Muscle layer of duodenum (tissue), 2 donors: ENCODE measurements around the gene LSM3.

ENCODE experiments used
- H3K27ac ChIP-seq: one replicate; pipeline ENCODE4 v1.7.0; 2013; ENCODE audit warnings: mild to moderate bottlenecking, low read length
- H3K27me3 ChIP-seq: one replicate; pipeline ENCODE4 v1.7.0; 2013; ENCODE audit warnings: low read depth, mild to moderate bottlenecking, control low read depth, low read length
- H3K36me3 ChIP-seq, 2 donors: one replicate each; pipeline ENCODE4 v1.7.0; 2013; ENCODE audit warnings: low read length in 2 of 2, control low read depth in 1 of 2, mild to moderate bottlenecking in 1 of 2; ENCODE audit not compliant: insufficient read depth in 2 of 2, control insufficient read depth in 1 of 2
- H3K4me1 ChIP-seq, 2 donors: one replicate each; pipeline ENCODE4 v1.7.0; 2013; ENCODE audit warnings: low read length in 2 of 2, mild to moderate bottlenecking in 2 of 2, control low read depth in 1 of 2, moderate library complexity in 1 of 2; ENCODE audit not compliant: insufficient read depth in 2 of 2, control insufficient read depth in 1 of 2
- H3K4me3 ChIP-seq, 2 donors: one replicate each; pipeline ENCODE4 v1.7.0; 2013; ENCODE audit warnings: low read length in 2 of 2, low read depth in 1 of 2, mild to moderate bottlenecking in 1 of 2
- H3K9me3 ChIP-seq, 2 donors: one replicate each; pipeline ENCODE4 v1.7.0; 2013; ENCODE audit warnings: low read length in 2 of 2, control low read depth in 1 of 2, mild to moderate bottlenecking in 1 of 2; ENCODE audit not compliant: control insufficient read depth in 1 of 2
- donor health status: healthy.

LSM3 gene

DNA sequence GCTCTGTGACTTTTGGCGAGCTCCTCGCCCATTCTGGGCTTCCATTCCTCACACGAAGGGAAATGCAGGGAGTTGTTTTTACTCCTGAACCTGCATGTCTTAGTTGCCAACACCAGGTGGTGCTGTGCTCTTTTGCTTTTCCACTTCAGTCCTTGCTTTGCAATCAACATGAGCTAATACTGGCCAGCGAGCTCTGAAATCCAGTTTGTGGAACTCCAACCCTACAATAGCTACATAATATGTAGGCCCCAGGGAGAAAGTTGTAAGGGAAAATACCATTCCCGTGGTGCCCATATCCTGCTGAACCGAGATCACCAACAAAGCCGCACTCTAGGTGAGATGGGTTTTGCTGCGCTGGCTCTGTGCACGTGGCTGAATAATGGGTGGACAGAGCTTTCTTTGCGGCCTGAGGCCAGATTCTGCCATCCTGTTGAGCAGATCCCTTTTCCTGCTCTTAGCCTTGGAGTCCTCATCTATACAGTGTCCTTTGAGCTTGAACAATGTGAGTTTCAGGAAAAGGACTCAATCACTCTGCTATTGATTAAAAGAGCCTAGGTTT is 25.0 kb downstream of the LSM3 start:
- Histone ChIP-seq H3K27ac (no peak overlapping the region), H3K36me3 (peaks cover 8 to 10% of the 10 kb centered on the region in 2 donors), H3K4me1 (peaks cover 4 to 6% of the 10 kb centered on the region in 2 donors), H3K9me3 (no peaks in the 10 kb centered on the region), H3K27me3 (no peaks in the 10 kb centered on the region), H3K4me3 (no peak overlapping the region)

DNA sequence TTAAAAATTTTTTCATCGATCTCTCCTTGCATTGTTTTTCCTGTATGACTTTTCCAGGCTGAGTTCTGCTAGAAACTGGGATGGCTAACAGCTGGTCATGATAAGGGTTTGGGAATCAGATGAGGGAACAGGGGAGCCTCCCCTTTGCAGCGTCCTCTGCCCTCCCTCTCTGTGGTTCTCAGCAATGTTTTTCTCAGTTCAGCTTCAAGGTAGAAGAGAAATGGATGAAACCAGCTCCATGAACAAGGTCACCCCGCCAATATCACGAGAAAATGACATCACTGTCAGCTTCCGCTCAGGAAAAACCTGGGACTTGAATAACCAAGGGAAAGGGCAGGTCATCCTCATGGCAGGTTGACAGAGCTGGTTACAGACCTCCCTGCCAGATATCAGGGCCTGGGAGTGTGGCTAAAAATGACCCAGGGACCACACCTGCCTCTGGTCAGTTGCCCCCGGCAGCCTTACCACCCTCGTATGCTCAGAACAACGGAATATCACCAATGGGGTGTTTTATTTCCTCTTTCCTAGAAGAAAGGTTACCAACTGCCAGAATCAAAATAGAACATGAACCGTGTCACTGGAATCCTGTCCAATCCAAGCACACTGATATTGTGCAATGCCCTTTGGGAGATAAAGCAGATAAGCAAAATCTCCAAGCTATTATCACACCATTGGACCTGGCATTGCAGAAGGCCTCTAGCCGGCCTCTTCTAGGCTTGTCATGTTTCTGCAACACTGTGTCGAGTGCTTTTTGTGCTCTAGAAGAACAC is 26.1 kb downstream of the LSM3 start:
- Histone ChIP-seq H3K4me1 (peaks cover 4 to 6% of the 10 kb centered on the region in 2 donors), H3K4me3 (no peak overlapping the region), H3K36me3 (peaks cover 1 to 2% of the 10 kb centered on the region in 2 donors), H3K9me3 (no peaks in the 10 kb centered on the region), H3K27ac (no peak overlapping the region), H3K27me3 (no peaks in the 10 kb centered on the region)

DNA sequence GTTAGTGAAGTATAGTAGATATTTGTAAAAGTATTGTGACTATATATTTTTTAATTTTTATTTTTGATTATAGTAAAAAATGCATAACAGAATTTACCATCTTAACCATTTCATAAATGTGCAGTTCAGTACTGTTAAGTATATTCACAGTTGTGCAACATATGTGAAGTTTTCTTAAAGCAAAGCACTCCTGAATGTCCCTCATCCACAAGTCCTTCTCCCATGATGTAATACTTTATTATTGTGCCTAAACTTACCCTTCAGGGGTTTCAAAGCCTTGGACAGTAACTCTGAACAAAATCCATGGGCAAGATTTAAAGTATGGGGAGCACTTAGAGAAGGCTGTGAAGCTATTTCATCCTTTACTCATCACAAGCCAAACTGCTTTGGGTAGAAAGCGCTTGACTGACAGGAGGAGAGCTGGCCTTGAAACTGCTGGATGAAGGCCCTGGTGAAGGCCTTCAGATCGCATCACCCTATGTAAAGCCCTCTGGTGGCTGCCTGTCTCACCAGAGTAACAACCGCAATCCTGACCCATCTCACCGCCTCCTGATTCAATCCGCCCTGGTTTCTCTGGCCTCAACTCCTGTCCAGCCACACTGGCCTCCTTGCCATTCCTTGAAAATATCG is 28.0 kb downstream of the LSM3 start:
- Histone ChIP-seq H3K36me3 (no peaks in the 10 kb centered on the region), H3K27ac (no peak overlapping the region), H3K4me1 (peaks cover 4 to 10% of the 10 kb centered on the region in 2 donors), H3K4me3 (no peak overlapping the region), H3K9me3 (no peaks in the 10 kb centered on the region), H3K27me3 (no peaks in the 10 kb centered on the region)

DNA sequence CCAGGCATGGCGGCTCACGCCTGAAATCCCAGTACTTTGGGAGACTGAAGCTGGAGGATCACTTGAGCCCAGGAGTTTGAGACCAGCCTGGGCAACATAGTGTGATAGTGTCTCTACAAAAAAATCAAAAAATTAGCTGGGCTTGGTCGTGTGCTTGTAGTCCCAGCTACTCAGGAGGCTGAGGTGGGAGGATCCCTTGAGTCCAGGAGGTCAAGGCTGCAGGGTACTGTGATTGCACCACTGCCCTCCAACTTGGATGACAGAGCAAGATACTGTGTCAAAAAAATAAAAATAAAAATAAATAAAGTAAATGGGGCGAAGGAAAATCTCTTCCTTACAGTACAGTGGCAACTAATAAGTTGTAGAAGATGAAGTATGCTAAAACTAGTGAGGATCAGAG is 29.6 kb downstream of the LSM3 start:
- no peak overlapping the region for H3K27ac ChIP-seq
- H3K9me3 ChIP-seq, result no peaks in the 10 kb centered on the region
- no peaks in the 10 kb centered on the region for H3K36me3 ChIP-seq
- no peaks in the 10 kb centered on the region for H3K27me3 ChIP-seq
- H3K4me1 ChIP-seq, result peaks cover 4 to 10% of the 10 kb centered on the region in 2 donors
- H3K4me3 ChIP-seq, result no peak overlapping the region

DNA sequence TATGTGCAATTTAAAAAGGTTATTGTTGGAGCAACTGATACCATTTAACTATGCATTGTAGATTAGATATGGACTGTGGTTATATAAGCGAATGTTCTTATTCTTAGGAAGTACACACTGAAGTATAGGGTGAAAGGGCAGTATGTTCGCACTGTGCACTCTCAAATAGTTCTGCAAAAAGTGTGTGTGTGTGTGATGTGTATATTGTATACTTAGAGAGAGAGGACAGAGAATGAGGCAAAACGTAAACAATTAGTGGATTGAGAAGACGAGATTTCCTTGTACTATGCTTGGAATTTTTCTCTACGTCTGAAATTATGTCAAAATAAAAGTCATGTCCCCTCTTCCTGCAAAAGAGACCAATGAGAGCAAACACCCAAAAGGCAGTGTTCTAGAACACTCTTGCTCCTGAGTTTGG is 30.4 kb downstream of the LSM3 start:
- Histone ChIP-seq H3K4me1 (peaks cover 0 to 6% of the 10 kb centered on the region in 2 donors), H3K4me3 (no peak overlapping the region), H3K27ac (no peak overlapping the region), H3K9me3 (no peaks in the 10 kb centered on the region), H3K27me3 (no peaks in the 10 kb centered on the region), H3K36me3 (no peaks in the 10 kb centered on the region)

DNA sequence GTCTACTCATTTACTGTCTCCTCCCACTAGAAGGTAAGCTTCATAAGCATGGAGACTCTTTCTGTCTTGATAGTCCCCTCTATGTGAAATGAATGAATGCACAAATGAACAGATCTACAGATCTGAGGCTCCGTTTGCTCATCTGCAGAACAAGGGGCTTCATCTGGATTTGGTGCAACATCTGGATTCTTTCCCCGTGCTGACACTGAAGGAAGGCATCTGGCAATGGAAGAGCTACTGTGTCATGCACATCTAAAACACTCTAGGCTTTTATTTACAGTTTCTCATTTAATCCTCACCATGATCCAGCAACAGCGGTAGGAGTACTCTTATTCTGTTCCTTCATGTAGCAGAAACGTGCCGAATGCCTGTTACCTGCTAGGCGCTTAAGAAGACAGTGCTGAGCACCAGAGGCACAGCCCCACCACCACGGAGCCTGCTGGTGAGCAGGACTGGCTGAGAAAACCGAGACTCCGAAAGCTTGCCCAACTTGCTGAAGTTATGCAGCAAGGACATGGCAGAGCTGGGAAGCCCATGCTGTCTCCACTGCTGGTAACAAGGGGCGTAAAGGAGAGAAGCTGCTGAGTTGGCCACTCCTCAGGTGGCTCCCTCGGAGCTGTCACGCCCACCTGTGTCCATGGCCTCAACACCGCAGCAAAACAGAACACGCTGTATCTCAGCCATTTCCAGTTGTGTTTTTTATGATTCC is 31.1 kb downstream of the LSM3 start:
- H3K36me3 ChIP-seq, result no peaks in the 10 kb centered on the region

DNA sequence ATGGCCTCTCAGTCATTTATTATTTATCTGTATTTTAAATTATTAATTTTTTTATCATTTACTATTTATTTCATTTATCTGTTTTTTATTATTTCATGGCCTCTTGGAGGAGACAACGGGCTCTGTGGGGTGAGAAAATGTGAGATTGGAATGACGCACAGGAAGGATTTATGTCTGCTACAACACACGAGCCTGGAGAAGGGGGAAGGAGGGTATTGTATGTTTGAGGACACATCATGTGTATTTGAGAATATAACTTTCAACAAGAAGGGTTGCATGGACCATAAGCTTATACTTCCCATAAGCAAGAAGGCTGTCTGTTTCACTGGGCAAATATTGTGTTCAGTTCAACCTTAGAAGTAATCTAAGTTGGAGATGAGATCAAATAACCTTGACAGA is 31.7 kb downstream of the LSM3 start:
- no peaks in the 10 kb centered on the region for H3K27me3 ChIP-seq
- peaks cover 0 to 4% of the 10 kb centered on the region in 2 donors for H3K4me1 ChIP-seq
- H3K9me3 ChIP-seq, result no peaks in the 10 kb centered on the region
- H3K36me3 ChIP-seq, result no peaks in the 10 kb centered on the region
- H3K4me3 ChIP-seq, result no peak overlapping the region
- no peak overlapping the region for H3K27ac ChIP-seq

More for the DNA sequence above, 31.1 kb downstream of the LSM3 start:
- Histone ChIP-seq H3K4me3 (no peak overlapping the region), H3K27ac (no peak overlapping the region), H3K27me3 (no peaks in the 10 kb centered on the region), H3K9me3 (no peaks in the 10 kb centered on the region), H3K4me1 (peaks cover 0 to 4% of the 10 kb centered on the region in 2 donors)

DNA sequence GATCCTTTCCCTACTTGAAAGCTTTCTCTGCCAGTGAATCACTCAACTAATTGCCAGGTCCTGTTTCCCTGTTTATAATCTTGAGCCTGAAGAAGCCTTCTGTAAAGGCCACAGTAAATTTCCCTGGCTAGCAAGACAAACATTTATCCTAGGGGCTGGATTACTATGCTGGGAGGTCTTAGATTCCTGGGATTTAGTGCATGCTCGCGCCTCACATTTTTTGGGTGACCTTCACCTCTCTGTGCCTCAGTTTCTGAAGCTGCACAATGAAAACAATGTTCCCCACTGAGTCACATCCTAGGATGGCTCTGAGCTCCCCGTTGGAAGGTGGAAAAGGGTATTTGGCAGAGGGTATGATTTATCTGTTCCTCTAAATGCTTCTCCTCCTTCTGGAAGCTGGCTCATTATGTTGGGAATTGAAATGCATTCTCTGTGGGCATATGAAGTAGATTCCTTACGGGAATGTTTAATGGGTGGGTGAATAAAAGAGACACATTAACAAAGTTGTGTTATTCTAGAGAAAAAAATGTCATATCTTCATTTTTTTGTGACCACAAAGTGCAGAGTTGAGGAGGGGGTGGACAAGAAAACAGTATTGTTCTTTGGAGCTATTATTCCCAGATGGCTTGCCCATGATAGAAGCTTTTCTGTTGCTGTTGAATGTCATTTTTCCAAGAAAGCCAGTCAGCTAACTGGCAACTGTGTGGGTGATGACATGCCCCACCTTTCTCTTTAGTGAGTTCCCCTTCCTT is 32.4 kb downstream of the LSM3 start:
- peaks cover 0 to 4% of the 10 kb centered on the region in 2 donors for H3K4me1 ChIP-seq
- H3K36me3 ChIP-seq, result no peaks in the 10 kb centered on the region
- H3K9me3 ChIP-seq, result no peaks in the 10 kb centered on the region
- H3K4me3 ChIP-seq, result no peak overlapping the region
- H3K27me3 ChIP-seq, result no peaks in the 10 kb centered on the region
- no peak overlapping the region for H3K27ac ChIP-seq

DNA sequence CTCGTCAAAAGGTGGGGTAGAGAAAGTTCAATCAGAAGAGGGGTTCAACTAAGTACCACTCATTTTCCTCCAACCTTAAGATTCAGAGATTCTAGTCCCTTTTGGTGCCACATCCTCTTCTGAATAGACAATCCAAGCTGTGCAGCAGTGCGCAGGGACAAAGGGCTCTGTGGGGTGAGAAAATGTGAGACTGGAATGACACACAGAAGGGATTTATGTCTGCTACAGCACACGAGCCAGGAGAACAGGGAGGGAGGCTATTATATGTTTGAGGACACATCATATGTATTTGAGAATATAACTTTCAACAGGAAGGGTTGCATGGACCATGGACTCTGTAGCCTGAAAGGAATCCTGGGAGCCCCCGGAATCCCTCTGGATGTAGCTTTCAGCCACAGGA is 33.0 kb downstream of the LSM3 start:
- Histone ChIP-seq H3K4me1 (peaks cover 0 to 7% of the 10 kb centered on the region in 2 donors), H3K27ac (no peak overlapping the region), H3K27me3 (no peaks in the 10 kb centered on the region), H3K4me3 (no peak overlapping the region), H3K36me3 (no peaks in the 10 kb centered on the region), H3K9me3 (no peaks in the 10 kb centered on the region)

DNA sequence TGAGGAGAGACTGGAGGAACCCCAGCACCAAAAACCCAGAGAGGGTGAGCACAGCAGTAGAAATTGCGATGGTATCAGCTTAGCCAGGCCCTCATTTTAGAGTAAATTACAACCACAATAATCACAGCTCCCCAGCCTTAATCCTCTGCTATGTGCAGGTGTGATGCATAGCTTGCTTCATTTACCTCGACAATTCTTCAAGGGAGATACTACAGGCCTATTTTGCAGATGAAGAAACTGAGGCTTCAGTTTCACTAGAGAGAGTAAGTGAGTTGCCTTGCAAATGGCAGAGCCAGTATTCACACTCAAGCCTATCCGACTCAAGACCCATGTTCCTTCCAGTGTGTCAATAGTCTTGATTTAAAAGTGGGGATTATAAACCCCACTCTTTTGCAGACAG is 33.4 kb downstream of the LSM3 start:
- H3K4me3 ChIP-seq, result no peak overlapping the region
- H3K4me1 ChIP-seq, result peaks cover 0 to 7% of the 10 kb centered on the region in 2 donors
- H3K27ac ChIP-seq, result no peak overlapping the region
- H3K36me3 ChIP-seq, result no peaks in the 10 kb centered on the region
- no peaks in the 10 kb centered on the region for H3K27me3 ChIP-seq
- H3K9me3 ChIP-seq, result no peaks in the 10 kb centered on the region
